Neural cell (in vitro differentiated cells): ENCODE results near the gene DEGS2. TPM values are rescaled to one million over a fixed set of nuclear protein-coding genes. Genes with fewer than 3 reads are reported as not detected.

Source experiments
- H2AFZ ChIP-seq: fragments of 200-600, 300-800 bp; sonication (generic), shearing (Covaris generic); 2 replicates; pipeline ENCODE4 v1.6.0; 2014; ENCODE audit warnings: low read depth, mild to moderate bottlenecking, antibody characterized with exemption, low read length, moderate library complexity
- H3F3A ChIP-seq: fragments of 200-600 bp; shearing (Covaris generic); 2 replicates; pipeline ENCODE4 v1.6.1; 2016; ENCODE audit warnings: mild to moderate bottlenecking, moderate library complexity, mixed read lengths, antibody characterized with exemption, low read length; ENCODE audit not compliant: insufficient read depth, poor library complexity, severe bottlenecking
- H3K27ac ChIP-seq: fragments of 200-600, 300-800 bp; sonication (generic), shearing (Covaris generic); 2 replicates; pipeline ENCODE4 v1.5.1; 2014; ENCODE audit warnings: mild to moderate bottlenecking, low read length, moderate library complexity
- H3K27me3 ChIP-seq: fragments of 300-800, 200-600 bp; sonication (generic), shearing (Covaris generic); 2 replicates; pipeline ENCODE4 v1.6.0; 2014; ENCODE audit warnings: mild to moderate bottlenecking, low read depth, low read length, moderate library complexity; ENCODE audit not compliant: insufficient read depth
- H3K36me3 ChIP-seq: fragments of 300-800, 200-600 bp; sonication (generic), shearing (Covaris generic); 2 replicates; pipeline ENCODE4 v1.5.1; 2014; ENCODE audit warnings: mild to moderate bottlenecking, antibody characterized with exemption, low read length, moderate library complexity; ENCODE audit not compliant: insufficient read depth
- H3K4me2 ChIP-seq: fragments of 300-800, 200-600 bp; sonication (generic), shearing (Covaris generic); 2 replicates; pipeline ENCODE4 v1.6.0; 2014; ENCODE audit warnings: mild to moderate bottlenecking, low read length
- H3K4me3 ChIP-seq: fragments of 300-800, 200-600 bp; sonication (generic), shearing (Covaris generic); 2 replicates; pipeline ENCODE4 v1.5.1; 2014; ENCODE audit warnings: mild to moderate bottlenecking, low read length, moderate library complexity
- H3K79me2 ChIP-seq: fragments of 200-600 bp; shearing (Covaris generic); replicated peaks from 2 replicates; pipeline ENCODE4 v1.6.0; 2014; ENCODE audit warnings: mild to moderate bottlenecking, low read length, moderate library complexity; ENCODE audit not compliant: insufficient read depth
- H3K9ac ChIP-seq: fragments of 300-800, 200-600 bp; sonication (generic), shearing (Covaris generic); 2 replicates; pipeline ENCODE4 v1.6.1; 2016; ENCODE audit warnings: mild to moderate bottlenecking, low read length, mixed read lengths
- H3K9me2 ChIP-seq: fragments of 200-600 bp; shearing (Covaris generic); 2 replicates; pipeline ENCODE4 v1.6.1; 2016; ENCODE audit warnings: mild to moderate bottlenecking, low read length, mixed read lengths; ENCODE audit not compliant: insufficient read depth
- H3K9me3 ChIP-seq: fragments of 200-600, 300-800 bp; sonication (generic), shearing (Covaris generic); 2 replicates; pipeline ENCODE4 v1.6.1; 2016; ENCODE audit warnings: mild to moderate bottlenecking, mixed run types, low read length, moderate library complexity, mixed read lengths
- H4K20me1 ChIP-seq: fragments of 200-600 bp; shearing (Covaris generic); 2 replicates; pipeline ENCODE4 v1.6.1; 2016; ENCODE audit warnings: mild to moderate bottlenecking, mixed run types; ENCODE audit not compliant: insufficient read depth
- CTCF ChIP-seq: fragments of 450-650 bp; IDR thresholded peaks from 2 replicates; pipeline ENCODE4 v1.5.1; 2014; ENCODE audit warnings: antibody characterized with exemption, mild to moderate bottlenecking, moderate library complexity; ENCODE audit not compliant: poor library complexity, severe bottlenecking
- EP300 ChIP-seq: fragments of 450-650 bp; conservative IDR thresholded peaks from 2 replicates; pipeline ENCODE4 v1.6.1; 2014; ENCODE audit warnings: antibody characterized with exemption, mild to moderate bottlenecking, moderate library complexity; ENCODE audit not compliant: poor library complexity, severe bottlenecking
- EZH2 ChIP-seq: fragments of 200-600, 300-800 bp; shearing (Covaris generic), sonication (generic); IDR thresholded peaks from 2 replicates; pipeline ENCODE4 v1.6.1; 2014; ENCODE audit warnings: antibody characterized with exemption, low read length, borderline replicate concordance, mild to moderate bottlenecking; ENCODE audit not compliant: insufficient read depth, poor library complexity, severe bottlenecking
- MXI1 ChIP-seq: fragments of 450-650 bp; conservative IDR thresholded peaks from 2 replicates; pipeline ENCODE4 v1.6.1; 2014; ENCODE audit warnings: antibody characterized with exemption, mild to moderate bottlenecking; ENCODE audit not compliant: poor library complexity, severe bottlenecking
- POLR2AphosphoS5 ChIP-seq: IDR thresholded peaks from 2 replicates; pipeline ENCODE4 v1.6.1; 2012
- RAD21 ChIP-seq: fragments of 450-650 bp; conservative IDR thresholded peaks from 2 replicates; pipeline ENCODE4 v1.6.1; 2014; ENCODE audit warnings: antibody characterized with exemption, mild to moderate bottlenecking, moderate library complexity
- REST ChIP-seq: IDR thresholded peaks from 2 replicates; pipeline ENCODE4 v1.6.1; 2012; ENCODE audit warnings: borderline replicate concordance
- SMC3 ChIP-seq: fragments of 450-650 bp; conservative IDR thresholded peaks from 2 replicates; pipeline ENCODE4 v1.6.1; 2014; ENCODE audit warnings: antibody characterized with exemption, mild to moderate bottlenecking, moderate library complexity; ENCODE audit not compliant: poor library complexity
- TAF1 ChIP-seq: IDR thresholded peaks from 2 replicates; pipeline ENCODE4 v1.6.1; 2012; ENCODE audit warnings: low read depth
- polyA plus RNA-seq: library from polyadenylated mRNA; depleted of rRNA; stranded (reverse); fragments of >200 nt; gene quantifications from 2 replicates; pipeline ENCODE4 v1.2.3, GENCODE V29; 2014

DEGS2 gene
- polyA plus RNA-seq, 1 donor from 2014 or later = 0.37 TPM

GRCh38 chr14:100137173-100137572 lies 22.3 kb downstream of the DEGS2 start (continued):
- TF ChIP-seq REST (no peak), TAF1 (no peak)

- H3K36me3 ChIP-seq = no peaks in the 10 kb centered on the region
- H3K27me3 ChIP-seq = no peaks in the 10 kb centered on the region
- H3K9me2 ChIP-seq = no peaks in the 10 kb centered on the region
- no peaks in the 10 kb centered on the region for H4K20me1 ChIP-seq
- TF ChIP-seq POLR2AphosphoS5 = no peak
- no peak for TF ChIP-seq TAF1
- TF ChIP-seq EZH2 = no peak
- no peak for TF ChIP-seq EP300
- no peak for TF ChIP-seq RAD21
- TF ChIP-seq REST = no peak
- TF ChIP-seq MXI1 = no peak
- TF ChIP-seq CTCF = no peak
- TF ChIP-seq SMC3 = no peak
- H3F3A ChIP-seq = no peaks in the 10 kb centered on the region
- no peak overlapping the region for H3K9ac ChIP-seq
- H3K9me3 ChIP-seq = no peaks in the 10 kb centered on the region
- no peak overlapping the region for H3K27ac ChIP-seq
- no peaks in the 10 kb centered on the region for H3K79me2 ChIP-seq
- no peak overlapping the region for H2AFZ ChIP-seq
- H3K4me3 ChIP-seq = no peak overlapping the region
- H3K4me2 ChIP-seq = no peak overlapping the region
Observed at GRCh38 chr14:100135784-100136183, 23.7 kb downstream of the DEGS2 start.
